Colonic mucosa (tissue), 4 donors: ENCODE results near the gene SORCS1. TPM values are rescaled to one million over a fixed set of nuclear protein-coding genes. Genes with fewer than 3 reads are reported as not detected.

Experiments used
- DNase-seq: peaks from one replicate; pipeline ENCODE4 v3.0.0-alpha.2; 2020
- H3K27ac ChIP-seq: fragments of 200-600 bp; one replicate; pipeline ENCODE4 v1.8.0; 2021
- H3K27me3 ChIP-seq: fragments of 200-600 bp; one replicate; pipeline ENCODE4 v1.8.0; 2021
- H3K36me3 ChIP-seq: fragments of 200-600 bp; one replicate; pipeline ENCODE4 v1.8.0; 2021
- H3K4me1 ChIP-seq: fragments of 200-600 bp; one replicate; pipeline ENCODE4 v1.8.0; 2021; ENCODE audit warnings: mild to moderate bottlenecking
- H3K4me3 ChIP-seq: fragments of 200-600 bp; one replicate; pipeline ENCODE4 v1.8.0; 2021
- H3K9ac ChIP-seq, 2 donors: one replicate each; pipeline ENCODE4 v1.7.0; 2013; ENCODE audit warnings: control low read depth in 2 of 2, low read depth in 2 of 2, low read length in 2 of 2
- H3K9me3 ChIP-seq: fragments of 200-600 bp; one replicate; pipeline ENCODE4 v1.8.0; 2021
- CTCF ChIP-seq: fragments of 200-600 bp; IDR thresholded peaks from one replicate; pipeline ENCODE4 v1.8.0; 2022; ENCODE audit warnings: antibody characterized with exemption, mild to moderate bottlenecking
- intact Hi-C: fragments of 100-400 bp; cut with DNase I; formaldehyde crosslinking; loops from one replicate; pipeline ENCODE4 v1.14.1; 2022
- total RNA-seq, 2 donors: library from RNA; stranded (reverse); fragmentation: NEBNext Ultra II Directional in 1 of 2; extraction: Animal tissue kit (Norgen Biotek cat#: 25700) in 1 of 2; gene quantifications; one replicate each; pipeline ENCODE4 v1.2.1, GENCODE V29; 2021
- donor health status: healthy.
- donor health status: DM: no; HTN: no; CAD: no.
- donor health status: DM: no; HTN: no; CAD: no.

SORCS1 gene
- total RNA-seq, 2 donors from 2014 or later: 0.40 to 1.6 TPM

DNA sequence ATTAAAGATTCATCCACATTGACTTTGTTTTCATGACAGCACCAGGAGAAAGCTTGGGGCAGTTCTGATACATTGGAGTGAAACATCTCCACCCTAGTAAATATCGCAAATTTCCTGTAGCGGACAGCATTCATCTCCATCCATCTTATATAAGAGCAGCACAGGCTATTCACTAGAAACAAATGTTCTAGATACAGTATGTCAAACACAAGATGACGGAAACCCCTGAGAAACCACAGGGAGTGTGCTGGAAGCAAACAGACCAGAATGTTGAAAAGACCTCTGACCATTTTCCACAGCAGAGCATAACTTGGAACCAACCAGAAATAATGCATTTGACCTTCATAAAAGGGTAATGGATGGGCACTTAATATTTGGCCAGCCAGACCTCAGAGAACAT is 343.9 kb downstream of the SORCS1 start:
- no peak overlapping the region for H3K4me3 ChIP-seq
- H3K9me3 ChIP-seq: no peaks in the 10 kb centered on the region
- H3K27me3 ChIP-seq: no peaks in the 10 kb centered on the region
- no peak overlapping the region for H3K27ac ChIP-seq
- no peak for DNase-seq
- no peak for TF ChIP-seq CTCF
- intact Hi-C loops: no loop called here
- H3K4me1 ChIP-seq: no peaks in the 10 kb centered on the region
- H3K36me3 ChIP-seq: no peaks in the 10 kb centered on the region
- no peak overlapping the region for H3K9ac ChIP-seq

GRCh38 chr10:106819490-106819889 is 345.0 kb downstream of the SORCS1 start:
- H3K9me3 ChIP-seq: no peaks in the 10 kb centered on the region
- H3K27me3 ChIP-seq: no peaks in the 10 kb centered on the region
- no peak overlapping the region for H3K27ac ChIP-seq
- no peak for DNase-seq
- H3K4me1 ChIP-seq: no peaks in the 10 kb centered on the region
- H3K4me3 ChIP-seq: no peak overlapping the region
- no peaks in the 10 kb centered on the region for H3K36me3 ChIP-seq
- intact Hi-C loops: no loop called here
- TF ChIP-seq CTCF: no peak
- no peak overlapping the region for H3K9ac ChIP-seq

DNA sequence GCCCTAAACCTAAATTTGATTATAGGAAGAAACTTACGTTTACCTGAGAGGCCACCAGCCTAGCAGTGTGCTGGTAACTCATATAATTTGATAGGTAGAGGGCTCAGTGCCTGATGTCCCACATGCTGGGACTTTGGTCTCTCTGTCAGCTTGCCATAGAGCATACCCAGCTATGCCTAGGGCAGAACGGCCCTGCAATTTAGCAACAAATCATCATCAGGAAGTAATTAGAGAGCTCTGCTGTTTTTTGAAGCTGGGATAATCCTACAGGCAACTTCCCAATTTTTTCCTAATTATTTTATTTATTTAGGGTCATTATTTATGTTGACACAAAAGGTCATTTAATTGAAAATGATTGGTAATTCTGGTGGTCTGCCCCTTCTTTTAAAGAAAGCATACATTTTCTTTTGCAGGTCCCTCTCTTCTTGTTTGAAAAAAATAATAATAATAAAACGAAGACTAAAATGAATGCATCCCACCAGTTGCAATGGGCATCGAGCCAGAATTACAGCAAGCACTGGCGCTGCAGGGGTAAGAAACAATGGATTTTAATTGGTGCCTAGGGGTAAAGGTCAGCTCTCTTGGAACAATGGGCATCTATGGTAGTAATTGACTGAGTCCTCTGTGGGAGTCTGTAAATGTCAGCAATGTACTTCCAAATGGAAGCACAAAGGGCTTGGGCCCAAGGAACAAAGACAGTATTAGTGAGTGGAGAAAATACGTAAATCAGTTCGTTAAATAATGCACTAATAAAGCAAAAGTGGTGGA is 348.0 kb downstream of the SORCS1 start:
- H3K36me3 ChIP-seq: no peaks in the 10 kb centered on the region
- no peak for DNase-seq
- intact Hi-C loops: no loop called here

GRCh38 chr10:106815427-106816043 is 349.0 kb downstream of the SORCS1 start:
- TF ChIP-seq CTCF: no peak
- Histone ChIP-seq H3K4me3 (no peak overlapping the region), H3K4me1 (no peaks in the 10 kb centered on the region), H3K9me3 (no peaks in the 10 kb centered on the region), H3K27me3 (no peaks in the 10 kb centered on the region), H3K27ac (no peak overlapping the region), H3K36me3 (no peaks in the 10 kb centered on the region), H3K9ac (no peak overlapping the region)
- intact Hi-C loops: no loop called here
- DNase-seq: no peak

More for the DNA sequence above, 348.0 kb downstream of the SORCS1 start:
- no peaks in the 10 kb centered on the region for H3K9me3 ChIP-seq
- no peak overlapping the region for H3K27ac ChIP-seq
- no peak overlapping the region for H3K9ac ChIP-seq
- TF ChIP-seq CTCF: no peak
- H3K4me3 ChIP-seq: no peak overlapping the region
- H3K27me3 ChIP-seq: no peaks in the 10 kb centered on the region
- no peaks in the 10 kb centered on the region for H3K4me1 ChIP-seq

DNA sequence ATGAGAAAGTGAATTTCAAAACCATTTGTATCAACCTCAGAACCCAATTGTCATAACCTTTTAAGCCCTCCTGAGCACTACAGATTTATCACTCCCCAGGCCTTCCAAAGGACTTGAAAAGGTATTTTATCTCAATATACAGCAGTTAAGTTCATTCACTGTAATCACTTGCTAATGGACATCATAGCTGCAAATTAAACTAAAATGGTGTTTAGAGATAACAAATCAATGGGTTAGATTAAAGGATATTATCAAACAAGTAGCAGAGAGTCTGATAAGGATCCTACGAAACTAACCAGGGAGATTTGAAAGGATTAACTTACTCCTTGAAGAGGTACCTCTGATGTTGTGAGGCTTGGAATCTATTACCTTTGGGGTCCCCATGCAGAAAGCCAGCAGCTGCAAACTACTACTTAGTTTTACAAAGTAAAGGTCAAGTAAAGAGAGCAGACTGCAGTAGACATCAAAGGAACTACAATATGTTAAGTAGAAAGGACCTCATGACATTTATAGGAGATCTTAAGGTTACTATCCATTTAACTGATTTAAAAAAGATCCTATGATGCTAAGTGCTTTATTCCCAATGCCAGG is 359.4 kb downstream of the SORCS1 start:
- H3K4me3 ChIP-seq: no peak overlapping the region
- intact Hi-C loops: no loop called here
- H3K4me1 ChIP-seq: no peaks in the 10 kb centered on the region
- no peak for TF ChIP-seq CTCF
- no peak for DNase-seq
- H3K36me3 ChIP-seq: no peaks in the 10 kb centered on the region
- no peaks in the 10 kb centered on the region for H3K9me3 ChIP-seq
- no peak overlapping the region for H3K27ac ChIP-seq
- H3K27me3 ChIP-seq: no peaks in the 10 kb centered on the region
- no peak overlapping the region for H3K9ac ChIP-seq
